ENCODE data around the gene SSMEM1. TPM values are rescaled to one million over a fixed set of nuclear protein-coding genes. Genes with fewer than 3 reads are reported as not detected.
"Not testable (repeated sequence)": the region's sequence is repeated elsewhere in the genome, so short reads cannot be mapped to it uniquely, and the experiment has no call there.

The SSMEM1 gene
- total RNA-seq, 1 donor from 2014 or later: not detected

GRCh38 chr7:130231792-130232191, 24.1 kb downstream of the SSMEM1 start:
- TF ChIP-seq, protein P1, sequence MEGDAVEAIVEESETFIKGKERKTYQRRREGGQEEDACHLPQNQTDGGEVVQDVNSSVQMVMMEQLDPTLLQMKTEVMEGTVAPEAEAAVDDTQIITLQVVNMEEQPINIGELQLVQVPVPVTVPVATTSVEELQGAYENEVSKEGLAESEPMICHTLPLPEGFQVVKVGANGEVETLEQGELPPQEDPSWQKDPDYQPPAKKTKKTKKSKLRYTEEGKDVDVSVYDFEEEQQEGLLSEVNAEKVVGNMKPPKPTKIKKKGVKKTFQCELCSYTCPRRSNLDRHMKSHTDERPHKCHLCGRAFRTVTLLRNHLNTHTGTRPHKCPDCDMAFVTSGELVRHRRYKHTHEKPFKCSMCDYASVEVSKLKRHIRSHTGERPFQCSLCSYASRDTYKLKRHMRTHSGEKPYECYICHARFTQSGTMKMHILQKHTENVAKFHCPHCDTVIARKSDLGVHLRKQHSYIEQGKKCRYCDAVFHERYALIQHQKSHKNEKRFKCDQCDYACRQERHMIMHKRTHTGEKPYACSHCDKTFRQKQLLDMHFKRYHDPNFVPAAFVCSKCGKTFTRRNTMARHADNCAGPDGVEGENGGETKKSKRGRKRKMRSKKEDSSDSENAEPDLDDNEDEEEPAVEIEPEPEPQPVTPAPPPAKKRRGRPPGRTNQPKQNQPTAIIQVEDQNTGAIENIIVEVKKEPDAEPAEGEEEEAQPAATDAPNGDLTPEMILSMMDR (conservative IDR thresholded peaks at IDR 0.05; ENCODE audit: low read depth, low read length): no peak
- H3K4me3 ChIP-seq (ENCODE audit: low read depth, low read length): no peak overlapping the region
- DNase-seq (ENCODE audit: low read depth): no peak

- DNase-seq (ENCODE audit: low read depth): no peak
- TF ChIP-seq, protein P1 (conservative IDR thresholded peaks at IDR 0.05; ENCODE audit: low read depth, low read length): no peak
Measured at GRCh38 chr7:130232209-130232608, 24.5 kb downstream of the SSMEM1 start.

DNA sequence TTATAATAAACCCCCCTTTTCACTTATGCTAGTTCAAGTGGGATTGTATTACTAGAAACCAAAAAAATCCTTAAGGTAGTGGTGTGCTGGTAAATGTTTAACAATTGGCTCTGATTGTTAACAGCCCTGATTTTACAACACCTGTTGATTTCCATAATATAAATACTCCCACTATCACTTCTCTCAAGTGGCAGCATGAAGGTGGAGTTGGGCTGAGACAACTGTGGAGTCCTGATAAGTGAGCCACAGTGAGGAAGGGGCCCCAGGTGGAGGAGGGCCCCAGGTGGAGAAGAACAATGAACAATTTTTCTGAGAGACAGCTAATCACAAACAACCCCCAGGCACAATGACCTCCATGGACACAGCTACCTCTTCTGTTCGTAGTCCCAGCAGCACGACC, 26.4 kb downstream of the SSMEM1 start:
- no peak for DNase-seq (ENCODE audit: low read depth)
- no peak overlapping the region for H3K4me3 ChIP-seq (ENCODE audit: low read depth, low read length)
- TF ChIP-seq, protein P1 (conservative IDR thresholded peaks at IDR 0.05; ENCODE audit: low read depth, low read length): no peak

More at GRCh38 chr7:130232209-130232608, 24.5 kb downstream of the SSMEM1 start:
- H3K4me3 ChIP-seq (ENCODE audit: low read depth, low read length): no peak overlapping the region

DNA sequence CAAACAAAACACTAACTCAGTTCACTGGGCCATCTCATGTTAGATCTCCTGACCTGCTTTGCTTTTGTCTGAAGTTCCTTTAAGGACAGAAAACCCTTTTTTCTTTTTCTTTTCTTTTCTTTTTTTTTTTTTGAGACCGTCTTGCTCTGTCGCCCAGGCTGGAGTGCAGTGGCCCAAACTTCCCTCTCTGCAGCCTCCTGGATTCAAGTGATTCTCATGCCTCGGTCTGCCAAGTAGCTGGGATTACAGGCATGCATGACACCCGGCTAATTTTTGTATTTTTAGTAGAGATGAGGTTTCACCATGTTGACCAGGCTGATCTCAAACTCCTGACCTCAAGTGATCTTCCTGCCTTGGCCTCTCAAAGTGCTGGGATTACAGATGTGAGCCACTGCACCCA, 28.7 kb downstream of the SSMEM1 start:
- DNase-seq (ENCODE audit: low read depth): peak; percentile 29

GRCh38 chr7:130240240-130240639, 32.6 kb downstream of the SSMEM1 start:
- DNase-seq (ENCODE audit: low read depth): no peak
- H3K4me3 ChIP-seq (ENCODE audit: low read depth, low read length): no peak overlapping the region
- TF ChIP-seq, protein P1 (conservative IDR thresholded peaks at IDR 0.05; ENCODE audit: low read depth, low read length): no peak

More for the DNA sequence above, 28.7 kb downstream of the SSMEM1 start:
- H3K4me3 ChIP-seq (ENCODE audit: low read depth, low read length): not testable (repeated sequence)

- TF ChIP-seq, protein P1 (conservative IDR thresholded peaks at IDR 0.05; ENCODE audit: low read depth, low read length): peak; percentile 100
- DNase-seq (ENCODE audit: low read depth): no peak
- H3K4me3 ChIP-seq (ENCODE audit: low read depth, low read length): no peak overlapping the region
Measured at GRCh38 chr7:130242198-130243014, 34.7 kb downstream of the SSMEM1 start.

- DNase-seq (ENCODE audit: low read depth); H3K4me3 ChIP-seq (ENCODE audit: low read depth, low read length): not testable (repeated sequence)
Measured at GRCh38 chr7:130243486-130243885, 35.8 kb downstream of the SSMEM1 start.

DNA sequence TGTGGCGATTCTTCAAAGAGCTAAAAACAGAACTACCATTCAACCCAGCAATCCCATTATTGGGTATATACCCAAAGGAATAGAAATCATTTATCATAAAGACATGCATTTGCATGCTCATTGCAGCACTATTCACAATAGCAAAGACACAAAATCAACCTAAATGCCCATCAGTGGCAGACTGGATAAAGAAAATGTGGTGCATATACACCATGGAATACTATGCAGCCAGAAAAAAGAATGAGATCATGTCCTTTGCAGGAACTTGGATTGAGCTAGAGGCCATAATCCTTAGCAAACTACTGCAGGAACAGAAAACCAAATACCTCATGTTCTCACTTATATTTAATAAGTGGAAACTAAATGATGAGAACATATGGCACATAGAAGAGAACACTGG, 38.8 kb downstream of the SSMEM1 start:
- not testable (repeated sequence) for H3K4me3 ChIP-seq (ENCODE audit: low read depth, low read length); DNase-seq (ENCODE audit: low read depth)

GRCh38 chr7:130248842-130249241, 41.2 kb downstream of the SSMEM1 start:
- H3K4me3 ChIP-seq (ENCODE audit: low read depth, low read length); DNase-seq (ENCODE audit: low read depth): not testable (repeated sequence)

DNA sequence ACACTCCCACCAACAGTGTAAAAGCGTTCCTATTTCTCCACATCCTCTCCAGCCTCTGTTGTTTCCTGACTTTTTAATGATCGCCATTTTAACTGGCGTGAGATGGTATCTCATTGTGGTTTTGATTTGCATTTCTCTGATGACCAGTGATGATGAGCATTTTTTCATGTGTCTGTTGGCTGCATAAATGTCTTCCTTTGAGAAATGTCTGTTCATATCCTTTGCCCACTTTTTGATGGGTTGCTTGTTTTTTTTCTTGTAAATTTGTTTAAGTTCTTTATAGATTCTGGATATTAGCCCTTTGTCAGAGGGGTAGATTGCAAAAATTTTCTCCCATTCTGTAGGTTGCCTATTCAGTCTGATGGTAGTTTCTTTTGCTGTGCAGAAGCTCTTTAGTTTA, 42.0 kb downstream of the SSMEM1 start:
- not testable (repeated sequence) for H3K4me3 ChIP-seq (ENCODE audit: low read depth, low read length); DNase-seq (ENCODE audit: low read depth)

Data from epithelial cell of proximal tubule (primary cell).